Activated T-cell treated with anti-CD3 and anti-CD28 coated beads, Interleukin-2, amount 50 U/mL, for 24 hours (primary cell): ENCODE data around the gene ZDHHC8.

ENCODE experiments used
- DNase-seq: peaks from one replicate; pipeline ENCODE4 v3.0.0-alpha.2; 2020
- H3K27ac Mint-ChIP-seq: 2 replicates; pipeline ENCODE4 v1.8.0; 2020; ENCODE audit warnings: mild to moderate bottlenecking, mixed read lengths
- H3K27me3 Mint-ChIP-seq: 2 replicates; pipeline ENCODE4 v1.8.0; 2020; ENCODE audit warnings: mixed read lengths
- H3K36me3 Mint-ChIP-seq: 2 replicates; pipeline ENCODE4 v1.8.0; 2020; ENCODE audit warnings: low read depth, mixed read lengths
- H3K4me1 Mint-ChIP-seq: 2 replicates; pipeline ENCODE4 v1.8.0; 2020; ENCODE audit warnings: low read depth, mixed read lengths
- H3K4me3 Mint-ChIP-seq: 2 replicates; pipeline ENCODE4 v1.8.0; 2020; ENCODE audit warnings: mild to moderate bottlenecking, moderate library complexity, mixed read lengths
- H3K9me3 Mint-ChIP-seq: 2 replicates; pipeline ENCODE4 v1.8.0; 2020; ENCODE audit warnings: mixed read lengths

Gene ZDHHC8

DNA sequence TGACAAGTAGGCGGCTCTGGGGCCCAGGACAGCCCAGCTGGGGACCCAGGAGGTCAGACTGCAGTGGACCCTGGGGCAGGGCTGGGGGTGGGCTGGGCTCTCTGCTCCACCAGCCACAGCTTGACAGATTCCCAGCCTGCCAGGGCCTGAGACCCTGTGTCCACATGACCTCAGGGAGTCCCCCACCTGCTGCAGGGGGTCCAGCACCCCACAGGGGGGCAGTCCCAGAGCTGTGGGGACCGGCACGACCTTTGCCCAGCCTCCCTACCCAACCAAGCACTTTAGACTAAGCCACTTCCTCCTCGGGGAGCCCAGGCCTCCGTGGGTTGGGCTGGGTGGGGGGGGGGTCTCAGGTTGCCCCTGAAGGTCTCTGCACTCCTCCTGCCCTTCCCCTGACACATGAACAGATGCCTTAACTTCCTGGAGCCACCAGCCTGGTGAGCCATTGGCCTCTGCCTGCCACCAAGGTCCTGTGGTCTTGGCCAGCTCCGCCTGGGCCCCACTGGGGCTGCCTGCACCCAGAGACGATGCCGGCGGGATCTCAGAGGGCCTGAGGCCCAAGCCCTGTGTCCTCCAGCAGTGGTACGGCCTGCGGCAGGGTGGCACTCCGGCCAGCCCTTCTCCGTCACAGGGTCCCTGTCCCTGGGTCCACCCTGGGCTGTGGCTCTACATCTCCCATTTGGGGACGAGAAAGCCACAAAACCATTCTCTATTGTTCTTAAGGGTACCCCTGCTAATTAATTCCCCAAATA lies 15.8 kb downstream of the ZDHHC8 start:
- DNase-seq = no peak
- no peak overlapping the region for H3K4me3 Mint-ChIP-seq
- H3K9me3 Mint-ChIP-seq = no peaks in the 10 kb centered on the region
- H3K27ac Mint-ChIP-seq = no peak overlapping the region
- peaks cover 4% of the 10 kb centered on the region for H3K4me1 Mint-ChIP-seq
- H3K27me3 Mint-ChIP-seq = no peaks in the 10 kb centered on the region
- H3K36me3 Mint-ChIP-seq = peaks cover 18% of the 10 kb centered on the region

DNA sequence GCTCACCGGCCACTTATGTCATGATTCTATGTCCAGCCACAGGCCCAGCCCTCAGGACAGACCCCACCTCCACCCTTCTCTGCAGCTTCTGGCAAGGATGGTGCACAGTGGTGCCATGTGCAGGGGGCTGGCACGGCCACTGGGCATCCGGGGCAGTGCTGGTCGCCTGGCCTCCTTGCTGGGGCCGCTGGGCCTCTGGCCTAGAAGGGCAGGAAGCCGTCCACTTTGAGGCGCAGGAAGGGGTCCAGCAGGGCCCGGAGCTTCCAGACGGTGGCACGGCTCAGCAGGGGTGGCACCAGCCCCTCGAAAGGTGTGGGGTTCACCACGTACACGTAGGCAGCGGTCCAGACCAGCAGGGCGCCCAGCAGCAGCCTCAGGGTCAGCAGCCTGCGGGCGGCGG lies 16.8 kb downstream of the ZDHHC8 start:
- Mint-ChIP-seq H3K27me3 (no peaks in the 10 kb centered on the region), H3K9me3 (no peaks in the 10 kb centered on the region), H3K36me3 (peaks cover 18% of the 10 kb centered on the region), H3K4me3 (no peak overlapping the region), H3K27ac (no peak overlapping the region), H3K4me1 (peaks cover 4% of the 10 kb centered on the region)
- DNase-seq = no peak

DNA sequence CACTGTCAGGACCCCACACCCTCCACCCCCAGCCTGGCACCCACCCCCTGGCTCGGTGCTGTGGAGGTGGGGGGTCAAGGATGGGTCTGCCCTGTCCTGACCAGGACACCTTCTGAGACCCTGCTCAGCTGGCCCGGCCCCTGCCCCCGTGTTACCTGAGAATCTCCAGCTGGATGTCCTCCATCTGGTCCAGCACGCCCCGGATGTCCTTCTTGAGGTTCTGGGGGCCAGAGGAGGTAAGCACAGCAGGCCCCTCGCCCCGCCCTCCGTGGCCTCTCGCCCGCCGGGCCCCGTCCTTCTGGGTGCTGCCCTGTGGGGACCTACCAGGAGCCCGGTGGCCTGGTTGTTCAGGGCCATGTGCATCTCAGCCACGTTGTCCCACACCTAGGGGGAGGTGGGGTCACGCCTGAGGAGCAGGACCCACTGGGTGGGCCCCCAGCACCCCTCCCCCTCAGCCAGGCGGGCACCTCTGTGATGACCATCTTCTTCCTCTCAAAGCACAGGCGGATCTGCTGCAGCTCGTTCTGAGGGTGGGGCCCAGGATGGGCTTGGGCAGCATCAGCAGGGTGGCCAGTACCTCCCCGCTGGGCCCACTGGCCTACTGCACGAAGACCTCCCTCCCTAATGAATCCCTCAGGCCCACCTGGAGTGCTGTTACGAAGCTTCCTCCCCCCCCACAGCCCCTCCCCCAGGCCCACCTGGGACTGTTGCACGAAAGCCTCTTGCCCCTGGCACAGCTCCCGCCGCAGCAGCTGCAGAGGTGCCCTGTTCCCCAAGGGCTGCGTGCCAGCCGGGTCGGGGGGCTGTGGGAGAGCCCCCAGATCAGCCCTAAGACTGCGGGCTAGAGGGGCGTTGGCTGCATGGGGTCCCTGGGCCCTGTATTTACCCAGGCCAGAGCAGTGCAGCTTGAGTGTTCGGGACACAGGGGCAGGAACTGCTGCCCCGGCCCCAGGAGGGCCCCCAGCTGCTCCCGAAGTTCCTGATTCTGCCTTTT lies 17.9 kb downstream of the ZDHHC8 start:
- Mint-ChIP-seq H3K27ac (no peak overlapping the region), H3K27me3 (no peaks in the 10 kb centered on the region), H3K36me3 (peaks cover 7% of the 10 kb centered on the region), H3K4me1 (peaks cover 4% of the 10 kb centered on the region), H3K4me3 (no peak overlapping the region), H3K9me3 (no peaks in the 10 kb centered on the region)
- DNase-seq = no peak

DNA sequence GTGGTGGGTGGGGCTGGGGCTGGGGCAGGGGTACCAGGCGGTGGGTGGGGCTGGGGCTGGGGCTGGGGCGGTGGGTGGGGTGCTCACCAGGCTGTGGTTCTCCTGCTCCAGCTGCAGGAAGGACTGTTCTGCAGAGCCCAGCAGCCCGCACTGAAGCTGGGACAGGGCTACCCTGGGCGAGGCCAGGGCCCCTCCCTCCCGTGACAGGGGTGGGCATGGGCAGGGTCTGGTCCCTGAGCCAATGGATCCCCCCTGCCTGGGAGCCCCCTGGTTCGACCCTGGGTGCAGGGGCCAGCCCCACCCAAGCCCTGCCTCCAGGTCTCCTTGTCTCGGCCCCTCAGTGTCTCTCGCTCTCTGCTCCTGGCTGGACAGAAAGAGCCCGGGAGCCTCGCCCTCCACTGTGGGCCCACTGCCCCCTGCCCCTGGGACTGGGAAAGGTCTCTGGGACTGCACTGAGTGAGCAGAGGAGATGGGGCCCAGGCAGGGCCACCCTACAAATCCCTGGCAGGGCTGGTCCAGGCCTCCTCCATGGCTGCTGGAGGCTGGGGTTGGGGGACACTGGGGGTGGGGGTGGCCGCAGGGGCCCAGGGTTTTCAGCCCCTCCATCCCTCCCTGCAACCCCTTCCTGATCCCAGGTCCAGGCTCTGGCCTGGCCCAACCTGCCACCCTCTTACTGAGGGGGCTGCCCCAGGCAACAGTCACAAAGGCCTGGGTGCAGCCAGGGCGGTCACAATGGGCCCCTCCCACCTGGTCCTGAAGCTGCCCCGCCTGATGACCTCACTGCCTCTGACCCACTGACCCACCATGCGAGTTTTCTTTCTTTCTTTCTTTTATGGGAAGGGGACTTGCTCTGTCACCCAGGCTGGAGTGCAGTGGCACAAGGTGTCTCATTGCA lies 19.0 kb downstream of the ZDHHC8 start, which contains the start of gene CCDC188:
TSS of gene CCDC188 (minus strand) at position 675 of the 895 bp plus-strand sequence. CDS start at position 606, 69 bp downstream.
- H3K27me3 Mint-ChIP-seq = no peaks in the 10 kb centered on the region
- no peak within 1 kb of the TSS for H3K27ac Mint-ChIP-seq
- H3K4me3 Mint-ChIP-seq = no peak within 1 kb of the TSS
- no peak for DNase-seq
- peaks cover 4% of the 10 kb centered on the region for H3K36me3 Mint-ChIP-seq
- peaks cover 4% of the 10 kb centered on the region for H3K4me1 Mint-ChIP-seq
- H3K9me3 Mint-ChIP-seq = no peaks in the 10 kb centered on the region

DNA sequence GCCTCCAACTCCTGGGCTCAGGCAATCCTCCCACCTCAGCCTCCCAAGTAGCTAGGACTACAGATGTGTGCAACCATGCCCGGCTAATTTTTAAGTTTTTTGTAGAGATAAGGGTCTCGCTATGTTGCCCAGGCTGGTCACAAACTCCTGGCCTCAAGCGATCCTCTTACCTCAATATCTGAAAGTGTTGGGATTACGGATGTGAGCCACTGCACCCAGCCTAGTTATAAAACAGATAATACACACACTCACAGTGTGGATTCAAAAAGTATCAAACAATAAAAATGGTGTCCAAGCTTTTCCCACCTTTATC lies 19.6 kb downstream of the ZDHHC8 start:
- H3K4me3 Mint-ChIP-seq = no peak overlapping the region
- peaks cover 4% of the 10 kb centered on the region for H3K36me3 Mint-ChIP-seq
- H3K27me3 Mint-ChIP-seq = no peaks in the 10 kb centered on the region
- no peak overlapping the region for H3K27ac Mint-ChIP-seq
- H3K9me3 Mint-ChIP-seq = no peaks in the 10 kb centered on the region
- DNase-seq = no peak
- H3K4me1 Mint-ChIP-seq = peaks cover 4% of the 10 kb centered on the region

DNA sequence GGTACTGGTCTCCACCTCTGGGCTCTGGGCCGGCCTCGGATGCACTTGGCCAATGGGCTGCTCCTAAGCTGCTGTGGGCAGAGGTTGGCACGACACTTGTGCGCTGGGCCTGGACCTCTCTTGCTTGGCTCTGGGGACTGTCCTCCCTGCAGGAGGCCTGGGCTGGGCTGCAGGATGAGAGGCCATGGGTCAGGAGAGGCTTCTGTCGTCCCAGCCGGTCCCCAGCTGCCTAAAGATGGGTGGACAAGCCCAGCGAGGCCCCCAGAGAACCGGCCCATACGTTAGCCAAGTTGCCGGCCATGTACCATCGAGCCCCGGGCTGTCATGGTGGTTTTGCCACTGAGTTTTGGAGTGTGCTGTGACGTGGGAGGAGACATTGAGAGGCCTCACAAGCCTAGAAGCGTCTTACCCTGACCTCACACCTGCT lies 20.9 kb downstream of the ZDHHC8 start:
- Mint-ChIP-seq H3K4me1 (peaks cover 2% of the 10 kb centered on the region), H3K36me3 (no peaks in the 10 kb centered on the region), H3K9me3 (no peaks in the 10 kb centered on the region), H3K4me3 (no peak overlapping the region), H3K27me3 (peaks cover 5% of the 10 kb centered on the region), H3K27ac (no peak overlapping the region)
- no peak for DNase-seq

DNA sequence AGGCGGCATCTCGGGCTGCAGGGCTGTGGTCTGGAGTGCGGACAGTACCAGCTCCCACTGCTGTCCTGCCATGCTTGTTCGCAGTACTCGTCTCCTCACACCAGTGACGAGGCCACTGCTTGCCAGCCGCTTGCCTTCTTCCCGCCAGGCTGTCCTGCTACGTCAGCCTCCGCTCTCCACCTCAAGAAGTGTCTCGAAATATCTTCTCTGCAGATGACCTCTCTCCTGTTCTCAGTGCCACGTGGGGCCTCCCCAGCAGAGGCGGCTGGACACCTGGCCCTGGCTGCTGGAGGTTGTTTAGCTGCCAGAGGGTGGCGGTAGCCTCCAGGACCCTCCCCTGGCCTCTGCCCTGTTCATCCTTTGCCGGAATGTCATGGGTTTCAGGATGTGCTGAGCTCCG lies 22.3 kb downstream of the ZDHHC8 start:
- H3K27me3 Mint-ChIP-seq = peaks cover 5% of the 10 kb centered on the region
- peaks cover 2% of the 10 kb centered on the region for H3K4me1 Mint-ChIP-seq
- no peak overlapping the region for H3K4me3 Mint-ChIP-seq
- no peak overlapping the region for H3K27ac Mint-ChIP-seq
- H3K36me3 Mint-ChIP-seq = no peaks in the 10 kb centered on the region
- no peaks in the 10 kb centered on the region for H3K9me3 Mint-ChIP-seq
- DNase-seq = no peak

DNA sequence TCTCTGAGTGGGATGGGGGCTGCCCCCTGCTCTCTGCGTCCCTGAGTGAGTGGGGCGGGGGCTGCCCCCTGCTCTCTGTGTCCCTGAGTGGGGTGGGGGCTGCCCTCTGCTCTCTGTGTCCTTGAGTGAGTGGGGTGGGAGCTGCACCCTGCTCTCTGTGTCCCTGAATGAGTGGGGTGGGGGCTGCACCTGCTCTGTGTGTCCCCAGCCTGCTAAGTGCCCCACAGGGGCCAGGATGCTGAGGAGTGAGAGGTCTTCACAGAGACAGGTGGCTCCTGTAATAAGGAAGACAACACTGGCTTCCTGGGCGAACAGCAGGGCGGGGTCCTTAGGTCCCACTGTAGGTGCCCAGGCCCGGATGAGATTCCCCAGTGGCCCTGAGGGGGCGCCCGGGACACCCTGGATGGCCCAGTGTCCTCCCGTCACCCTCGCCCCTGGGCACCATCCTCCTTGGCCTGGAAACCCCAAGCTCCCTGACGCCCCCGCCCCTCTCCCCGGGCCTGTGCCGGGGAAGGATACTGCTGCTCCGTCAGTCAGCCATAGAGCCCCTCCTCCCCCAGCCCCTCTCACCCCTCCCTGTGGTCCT lies 23.1 kb downstream of the ZDHHC8 start:
- H3K4me1 Mint-ChIP-seq = peaks cover 2% of the 10 kb centered on the region
- DNase-seq = no peak
- H3K36me3 Mint-ChIP-seq = no peaks in the 10 kb centered on the region
- H3K27me3 Mint-ChIP-seq = peaks cover 5% of the 10 kb centered on the region
- H3K4me3 Mint-ChIP-seq = no peak overlapping the region
- no peaks in the 10 kb centered on the region for H3K9me3 Mint-ChIP-seq
- no peak overlapping the region for H3K27ac Mint-ChIP-seq

DNA sequence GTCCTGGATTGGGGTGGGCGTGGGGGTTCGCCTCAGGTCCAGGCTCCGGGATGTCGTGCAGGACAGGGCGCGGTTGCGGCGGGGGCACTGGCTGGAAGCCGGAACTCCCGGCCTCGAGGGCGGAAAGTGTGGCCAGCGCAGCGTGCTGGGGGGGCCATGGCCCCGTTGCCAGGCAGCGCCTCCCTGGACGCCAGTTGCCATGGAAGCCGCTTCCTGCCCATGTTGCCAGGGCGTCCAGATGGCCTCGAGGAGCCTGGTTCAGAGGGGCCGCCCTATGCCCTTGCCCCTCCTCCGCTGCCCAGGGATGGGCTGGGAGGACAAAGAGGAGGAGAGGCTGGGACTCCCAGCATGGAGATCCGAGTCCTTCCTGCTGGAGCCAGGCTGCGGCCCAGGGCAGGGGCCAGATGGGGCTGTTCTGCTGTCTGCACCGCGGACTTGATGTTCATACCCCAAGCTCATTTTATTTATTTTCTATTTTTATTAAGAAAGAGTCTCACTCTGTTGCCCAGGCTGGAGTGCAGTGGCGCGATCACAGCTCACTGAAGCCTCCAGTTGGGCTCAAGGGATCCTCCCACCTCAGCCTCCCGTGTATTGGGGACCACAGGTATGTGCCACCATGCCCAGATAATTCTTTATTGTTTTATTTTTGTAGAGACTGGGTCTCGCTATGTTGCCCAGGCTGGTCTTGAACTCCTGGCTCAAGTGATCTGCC lies 23.9 kb downstream of the ZDHHC8 start:
- H3K27ac Mint-ChIP-seq = no peak overlapping the region
- H3K4me1 Mint-ChIP-seq = peaks cover 2% of the 10 kb centered on the region
- no peak overlapping the region for H3K4me3 Mint-ChIP-seq
- peaks cover 5% of the 10 kb centered on the region for H3K27me3 Mint-ChIP-seq
- DNase-seq = no peak
- H3K9me3 Mint-ChIP-seq = no peaks in the 10 kb centered on the region
- H3K36me3 Mint-ChIP-seq = no peaks in the 10 kb centered on the region

DNA sequence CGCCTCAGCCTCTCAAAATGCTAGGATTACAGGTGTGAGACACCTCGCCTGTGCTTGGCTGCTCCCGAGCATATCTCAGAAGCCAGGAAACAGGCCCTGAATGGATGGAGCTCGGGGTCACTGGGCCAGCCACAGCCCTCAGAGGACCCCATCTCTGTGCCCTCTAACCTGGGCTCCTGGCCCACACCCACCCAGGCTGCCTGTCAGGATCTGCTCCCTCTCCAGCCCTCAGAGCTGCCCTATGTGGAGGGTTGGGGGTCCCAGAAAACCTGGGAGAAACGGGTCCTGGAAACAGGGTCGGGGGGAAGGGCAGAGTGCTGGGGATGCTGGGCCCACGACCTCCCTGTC lies 24.4 kb downstream of the ZDHHC8 start:
- peaks cover 2% of the 10 kb centered on the region for H3K4me1 Mint-ChIP-seq
- no peak overlapping the region for H3K27ac Mint-ChIP-seq
- no peaks in the 10 kb centered on the region for H3K9me3 Mint-ChIP-seq
- peaks cover 5% of the 10 kb centered on the region for H3K27me3 Mint-ChIP-seq
- no peaks in the 10 kb centered on the region for H3K36me3 Mint-ChIP-seq
- H3K4me3 Mint-ChIP-seq = no peak overlapping the region
- no peak for DNase-seq

DNA sequence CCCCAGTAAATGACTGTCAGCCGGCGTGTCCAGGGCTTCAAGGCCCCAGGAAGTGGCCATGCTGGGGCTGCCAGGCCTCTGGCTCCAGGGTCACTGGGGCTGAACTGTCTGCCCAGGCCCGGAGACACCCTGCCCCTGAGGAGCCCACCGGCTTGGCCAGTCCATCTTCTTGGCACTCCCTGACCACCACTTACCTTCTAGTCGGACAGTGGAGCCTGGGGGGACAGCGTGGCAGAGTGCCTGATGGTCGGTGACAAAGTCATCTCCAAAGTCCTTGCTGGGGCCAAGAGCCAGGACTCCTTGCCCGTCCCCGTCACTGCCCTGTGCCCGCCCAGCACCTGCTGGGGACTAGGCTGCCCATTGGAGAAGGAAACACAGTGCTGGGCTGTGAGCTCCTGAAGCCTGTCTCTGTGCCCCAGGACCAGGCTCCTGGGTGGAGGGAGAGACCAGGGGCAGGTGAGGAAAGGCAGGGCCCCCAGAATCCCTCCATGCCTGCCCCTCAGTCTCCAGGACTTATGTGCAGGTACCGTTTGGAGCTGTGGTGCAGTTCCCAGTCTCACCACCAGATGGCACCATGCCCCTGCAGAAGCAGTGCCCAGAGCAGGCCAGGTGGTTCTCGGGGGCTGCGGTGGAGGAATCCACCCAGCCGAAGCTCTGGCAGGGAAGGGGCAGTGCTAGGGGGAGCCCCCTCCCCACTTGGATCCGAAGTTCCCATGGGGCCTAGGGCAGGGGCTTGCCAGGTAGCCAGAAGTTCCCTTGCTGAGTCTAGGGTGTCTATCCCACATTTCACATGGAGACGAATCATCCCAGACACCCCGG lies 25.2 kb downstream of the ZDHHC8 start:
- no peak overlapping the region for H3K4me3 Mint-ChIP-seq
- DNase-seq = peak; percentile 95
- no peak overlapping the region for H3K27ac Mint-ChIP-seq
- H3K27me3 Mint-ChIP-seq = peaks cover 5% of the 10 kb centered on the region
- peaks cover 2% of the 10 kb centered on the region for H3K4me1 Mint-ChIP-seq
- H3K9me3 Mint-ChIP-seq = no peaks in the 10 kb centered on the region
- no peaks in the 10 kb centered on the region for H3K36me3 Mint-ChIP-seq

DNA sequence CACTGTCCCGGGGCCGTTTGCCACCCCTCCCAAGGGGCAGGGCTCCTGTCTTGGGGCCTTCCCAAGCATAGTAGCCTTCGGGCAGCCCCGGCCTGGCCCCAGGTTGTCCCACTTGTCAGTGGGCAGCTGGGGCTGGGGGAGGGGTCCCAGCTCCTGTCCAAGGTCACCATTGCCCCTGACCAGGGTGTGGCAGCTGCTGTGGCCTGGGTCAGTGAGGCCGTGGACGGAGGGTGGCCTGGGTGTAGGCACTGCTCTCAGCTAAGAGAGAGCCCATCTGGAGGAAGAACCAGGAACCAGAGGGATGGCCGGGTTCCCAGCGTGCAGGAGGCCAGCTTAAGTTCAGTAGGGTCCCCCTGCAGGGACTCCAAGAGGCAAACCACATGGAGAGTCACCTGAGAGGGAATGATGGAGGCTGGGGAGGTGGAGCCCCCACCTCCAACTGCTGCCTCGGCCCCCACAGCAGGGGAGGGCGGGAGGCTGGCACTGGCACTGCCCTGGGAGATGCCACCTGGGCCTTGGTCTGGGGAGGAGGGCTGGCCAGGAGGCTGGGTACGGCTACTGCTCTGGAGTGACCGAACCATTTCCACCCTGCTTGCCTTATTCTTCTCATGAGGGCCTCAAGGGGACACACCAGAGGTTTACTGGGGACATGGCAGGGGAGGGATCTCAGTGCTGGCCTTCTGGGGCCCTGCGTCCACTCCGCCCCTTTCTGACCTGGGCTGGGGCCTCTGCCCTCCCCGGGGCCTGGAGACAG lies 26.0 kb downstream of the ZDHHC8 start:
- DNase-seq = no peak
- H3K36me3 Mint-ChIP-seq = no peaks in the 10 kb centered on the region
- peaks cover 5% of the 10 kb centered on the region for H3K27me3 Mint-ChIP-seq
- H3K4me3 Mint-ChIP-seq = no peak overlapping the region
- H3K27ac Mint-ChIP-seq = no peak overlapping the region
- H3K9me3 Mint-ChIP-seq = no peaks in the 10 kb centered on the region
- peaks cover 2% of the 10 kb centered on the region for H3K4me1 Mint-ChIP-seq
